H9 (cell line): ENCODE data around the gene DCC. TPM values are rescaled to one million over a fixed set of nuclear protein-coding genes. Genes with fewer than 3 reads are reported as not detected.

ENCODE experiments used
- DNase-seq: peaks from one replicate; pipeline ENCODE4 v3.0.0-alpha.2; 2017
- H2AFZ ChIP-seq: one replicate; pipeline ENCODE4 v1.6.1; 2013; ENCODE audit warnings: mild to moderate bottlenecking, low read length, control low read depth, moderate library complexity
- H2AK5ac ChIP-seq: 2 replicates; pipeline ENCODE4 v1.6.1; 2013; ENCODE audit warnings: low read length, control low read depth, mixed read lengths; ENCODE audit not compliant: insufficient read length
- H2BK120ac ChIP-seq: one replicate; pipeline ENCODE4 v1.6.1; 2013; ENCODE audit warnings: low read depth, mild to moderate bottlenecking, low read length, control low read depth, inconsistent platforms; ENCODE audit not compliant: poor library complexity, severe bottlenecking
- H2BK12ac ChIP-seq: 2 replicates; pipeline ENCODE4 v1.6.1; 2013; ENCODE audit warnings: low read length, control low read depth, mixed read lengths, low read depth; ENCODE audit not compliant: insufficient read length
- H2BK15ac ChIP-seq: 2 replicates; pipeline ENCODE4 v1.6.1; 2013; ENCODE audit warnings: low read depth, low read length, control low read depth
- H2BK20ac ChIP-seq: one replicate; pipeline ENCODE4 v1.6.1; 2013; ENCODE audit warnings: low read depth, mild to moderate bottlenecking, low read length, control low read depth, inconsistent platforms; ENCODE audit not compliant: poor library complexity, severe bottlenecking
- H2BK5ac ChIP-seq: 2 replicates; pipeline ENCODE4 v1.6.1; 2013; ENCODE audit warnings: low read length, control low read depth, mixed read lengths; ENCODE audit not compliant: insufficient read length
- H3K14ac ChIP-seq: 2 replicates; pipeline ENCODE4 v1.6.1; 2013; ENCODE audit warnings: low read length, control low read depth; ENCODE audit not compliant: insufficient read depth
- H3K18ac ChIP-seq: 2 replicates; pipeline ENCODE4 v1.6.1; 2013; ENCODE audit warnings: low read depth, mild to moderate bottlenecking, mixed read lengths, low read length, control low read depth; ENCODE audit not compliant: insufficient read length
- H3K23ac ChIP-seq: 2 replicates; pipeline ENCODE4 v1.6.1; 2013; ENCODE audit warnings: low read length, control low read depth, mixed read lengths, low read depth; ENCODE audit not compliant: insufficient read length
- H3K23me2 ChIP-seq: 2 replicates; pipeline ENCODE4 v1.6.1; 2013; ENCODE audit warnings: low read depth, mild to moderate bottlenecking, mixed read lengths, low read length, control low read depth; ENCODE audit not compliant: insufficient read length, poor library complexity, severe bottlenecking
- H3K27ac ChIP-seq: 2 replicates; pipeline ENCODE4 v1.5.1; 2013; ENCODE audit warnings: low read length, control low read depth, mixed read lengths, low read depth; ENCODE audit not compliant: insufficient read length
- H3K27me3 ChIP-seq: 2 replicates; pipeline ENCODE4 v1.6.1; 2013; ENCODE audit warnings: low read length, control low read depth, inconsistent platforms; ENCODE audit not compliant: insufficient read depth
- H3K4ac ChIP-seq: 2 replicates; pipeline ENCODE4 v1.6.1; 2013; ENCODE audit warnings: low read depth, mild to moderate bottlenecking, control low read depth, inconsistent platforms, low read length, moderate library complexity
- H3K4me1 ChIP-seq: 2 replicates; pipeline ENCODE4 v1.6.1; 2013; ENCODE audit warnings: low read length, control low read depth, inconsistent platforms; ENCODE audit not compliant: insufficient read depth
- H3K4me2 ChIP-seq: 2 replicates; pipeline ENCODE4 v1.6.1; 2013; ENCODE audit warnings: low read length, control low read depth, mixed read lengths; ENCODE audit not compliant: insufficient read length, insufficient read depth
- H3K56ac ChIP-seq: 2 replicates; pipeline ENCODE4 v1.6.1; 2013; ENCODE audit warnings: low read depth, mild to moderate bottlenecking, mixed read lengths, low read length, control low read depth; ENCODE audit not compliant: insufficient read length
- H3K79me1 ChIP-seq: 2 replicates; pipeline ENCODE4 v1.6.1; 2013; ENCODE audit warnings: low read depth, mild to moderate bottlenecking, moderate library complexity, low read length, control low read depth, inconsistent platforms; ENCODE audit not compliant: insufficient read depth, poor library complexity, severe bottlenecking
- H3K79me2 ChIP-seq: 2 replicates; pipeline ENCODE4 v1.6.1; 2013; ENCODE audit warnings: low read length, control low read depth, inconsistent platforms; ENCODE audit not compliant: insufficient read depth
- H3K9ac ChIP-seq: 2 replicates; pipeline ENCODE4 v1.6.1; 2013; ENCODE audit warnings: low read length, control low read depth, mixed read lengths; ENCODE audit not compliant: insufficient read length; ENCODE audit errors: extremely low read depth
- H3K9me3 ChIP-seq: one replicate; pipeline ENCODE4 v1.6.1; 2013; ENCODE audit warnings: low read depth, low read length, inconsistent platforms; ENCODE audit not compliant: control insufficient read depth
- H3T11ph ChIP-seq: one replicate; pipeline ENCODE4 v1.6.1; 2013; ENCODE audit warnings: mild to moderate bottlenecking, low read length, control low read depth, inconsistent platforms
- H4K20me1 ChIP-seq: one replicate; pipeline ENCODE4 v1.6.1; 2013; ENCODE audit not compliant: control insufficient read depth, insufficient read length, insufficient read depth
- H4K5ac ChIP-seq: 2 replicates; pipeline ENCODE4 v1.6.1; 2013; ENCODE audit warnings: low read depth, mild to moderate bottlenecking, mixed read lengths, low read length, control low read depth; ENCODE audit not compliant: insufficient read length
- H4K8ac ChIP-seq: replicated peaks from 2 replicates; pipeline ENCODE4 v1.6.1; 2013; ENCODE audit warnings: low read length, control low read depth, mixed read lengths, low read depth; ENCODE audit not compliant: insufficient read length
- H4K91ac ChIP-seq: 2 replicates; pipeline ENCODE4 v1.6.1; 2013; ENCODE audit warnings: low read depth, mild to moderate bottlenecking, moderate library complexity, mixed read lengths, low read length, control low read depth; ENCODE audit not compliant: insufficient read length
- H3K27ac Mint-ChIP-seq, 3 experiments: 2 replicates in 2 of 3; 3 replicates in 1 of 3; pipeline ENCODE4 v1.8.0; 2020 to 2021; ENCODE audit warnings: mixed read lengths in 3 of 3, mild to moderate bottlenecking in 1 of 3, moderate library complexity in 1 of 3
- H3K27me3 Mint-ChIP-seq: 2 replicates; pipeline ENCODE4 v1.8.0; 2021; ENCODE audit warnings: low read depth, mild to moderate bottlenecking, moderate library complexity, mixed read lengths
- H3K36me3 Mint-ChIP-seq, 3 experiments: 2 replicates in 2 of 3; 3 replicates in 1 of 3; pipeline ENCODE4 v1.8.0; 2020 to 2021; ENCODE audit warnings: low read depth in 3 of 3, mixed read lengths in 3 of 3; ENCODE audit not compliant: insufficient read depth in 1 of 3
- H3K4me1 Mint-ChIP-seq, 2 experiments: 2 replicates each; pipeline ENCODE4 v1.8.0; 2020; ENCODE audit warnings: mixed read lengths in 2 of 2
- H3K4me3 Mint-ChIP-seq, 2 experiments: 2 replicates in 1 of 2; 3 replicates in 1 of 2; pipeline ENCODE4 v1.8.0; 2020 to 2021; ENCODE audit warnings: mild to moderate bottlenecking in 2 of 2, mixed read lengths in 2 of 2, moderate library complexity in 1 of 2
- H3K9me3 Mint-ChIP-seq, 2 experiments: 2 replicates in 1 of 2; 3 replicates in 1 of 2; pipeline ENCODE4 v1.8.0; 2020; ENCODE audit warnings: mild to moderate bottlenecking in 2 of 2, mixed read lengths in 2 of 2, moderate library complexity in 1 of 2
- WGBS: extraction: QIAGEN DNeasy Blood & Tissue Kit; methylation state at CpG from one replicate; pipeline ENCODE4 v1.1.7; 2013; ENCODE audit warnings: missing lambda C conversion rate, low lambda C conversion rate, mixed read lengths; ENCODE audit not compliant: insufficient read length; ENCODE audit errors: extremely low coverage; 5-methylcytosine and 5-hydroxymethylcytosine counted together
- total RNA-seq: library from RNA; stranded (reverse); gene quantifications from 2 replicates; pipeline ENCODE4 v1.2.1, GENCODE V29; 2021
- TF ChIP-seq, protein P1 (sequence below): fragments of 200-600 bp; sonication (generic); conservative IDR thresholded peaks from 3 replicates; pipeline ENCODE4 v1.8.0; 2021; ENCODE audit warnings: antibody characterized with exemption, mild to moderate bottlenecking

Gene DCC
- total RNA-seq, 1 experiment from 2014 or later: 0.35 TPM

DNA sequence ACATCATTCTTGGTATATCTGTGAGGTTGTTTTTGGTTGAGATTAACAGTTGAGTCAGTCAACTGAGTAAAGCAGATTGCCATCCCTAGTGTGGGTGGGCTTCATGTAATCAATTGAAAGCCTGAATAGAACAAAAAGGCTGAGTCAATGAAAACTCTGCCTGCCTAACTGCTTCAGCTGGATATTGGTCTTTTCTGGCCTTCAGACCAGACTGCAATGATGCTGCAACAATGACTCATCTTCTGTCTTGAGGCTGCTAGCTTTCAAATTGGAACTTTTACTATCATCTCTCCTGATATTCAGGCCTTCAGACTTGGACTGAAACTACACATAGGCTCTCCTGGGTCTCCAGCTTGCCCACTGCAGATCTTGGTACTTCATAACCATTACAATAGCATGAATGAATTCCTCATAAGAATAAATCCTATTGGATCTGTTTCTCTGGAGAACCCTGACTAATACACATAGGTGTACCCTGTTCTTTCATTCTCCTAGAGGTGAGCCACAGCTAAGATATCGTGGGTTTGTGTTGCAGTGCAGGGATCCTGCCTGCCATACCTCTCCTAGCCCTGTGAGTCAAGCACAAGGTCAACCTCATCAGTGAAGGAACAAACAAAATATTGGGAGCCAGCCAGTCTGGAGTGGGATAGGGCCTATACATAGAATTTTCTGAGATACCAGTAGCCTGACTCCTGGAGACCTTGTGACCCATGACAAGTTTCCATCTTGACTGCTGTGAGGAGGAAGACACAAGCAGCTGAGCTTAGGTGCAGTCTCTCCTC is 473.8 kb downstream of the DCC start:
- WGBS: no CpG with 5 or more reads among the region's 1 CpG
- Histone ChIP-seq H3K27me3 (no peaks in the 10 kb centered on the region), H4K8ac (no peak overlapping the region), H4K91ac (no peak overlapping the region), H3K79me2 (no peaks in the 10 kb centered on the region), H3K18ac (no peak overlapping the region), H3K56ac (no peak overlapping the region), H2AFZ (no peak overlapping the region), H2BK20ac (no peak overlapping the region), H3T11ph (no peak overlapping the region), H4K20me1 (no peaks in the 10 kb centered on the region), H3K4ac (no peak overlapping the region), H2AK5ac (no peak overlapping the region), H4K5ac (no peak overlapping the region), H3K23me2 (no peaks in the 10 kb centered on the region), H3K9me3 (no peaks in the 10 kb centered on the region), H3K79me1 (no peaks in the 10 kb centered on the region), H3K14ac (no peak overlapping the region), H2BK12ac (no peak overlapping the region), H3K4me1 (no peaks in the 10 kb centered on the region), H2BK5ac (no peak overlapping the region), H3K23ac (no peak overlapping the region), H2BK15ac (no peak overlapping the region), H3K9ac (no peak overlapping the region), H2BK120ac (no peak overlapping the region), H3K27ac (no peak overlapping the region), H3K4me2 (no peak overlapping the region)
- Mint-ChIP-seq H3K27me3 (peaks cover 4% of the 10 kb centered on the region; the same call in 1 of the 2 replicates), H3K27ac (no peak overlapping the region), H3K9me3 (peaks cover 0 to 3% of the 10 kb centered on the region in 2 experiments; a peak in 3 of 5 replicates), H3K36me3 (peaks cover 0 to 2% (median 0%) of the 10 kb centered on the region in 3 experiments; a peak in 1 of 7 replicates), H3K4me1 (no peaks in the 10 kb centered on the region), H3K4me3 (no peak overlapping the region)
- no peak for DNase-seq
- TF ChIP-seq, protein P1, sequence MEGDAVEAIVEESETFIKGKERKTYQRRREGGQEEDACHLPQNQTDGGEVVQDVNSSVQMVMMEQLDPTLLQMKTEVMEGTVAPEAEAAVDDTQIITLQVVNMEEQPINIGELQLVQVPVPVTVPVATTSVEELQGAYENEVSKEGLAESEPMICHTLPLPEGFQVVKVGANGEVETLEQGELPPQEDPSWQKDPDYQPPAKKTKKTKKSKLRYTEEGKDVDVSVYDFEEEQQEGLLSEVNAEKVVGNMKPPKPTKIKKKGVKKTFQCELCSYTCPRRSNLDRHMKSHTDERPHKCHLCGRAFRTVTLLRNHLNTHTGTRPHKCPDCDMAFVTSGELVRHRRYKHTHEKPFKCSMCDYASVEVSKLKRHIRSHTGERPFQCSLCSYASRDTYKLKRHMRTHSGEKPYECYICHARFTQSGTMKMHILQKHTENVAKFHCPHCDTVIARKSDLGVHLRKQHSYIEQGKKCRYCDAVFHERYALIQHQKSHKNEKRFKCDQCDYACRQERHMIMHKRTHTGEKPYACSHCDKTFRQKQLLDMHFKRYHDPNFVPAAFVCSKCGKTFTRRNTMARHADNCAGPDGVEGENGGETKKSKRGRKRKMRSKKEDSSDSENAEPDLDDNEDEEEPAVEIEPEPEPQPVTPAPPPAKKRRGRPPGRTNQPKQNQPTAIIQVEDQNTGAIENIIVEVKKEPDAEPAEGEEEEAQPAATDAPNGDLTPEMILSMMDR: no peak
